HepG2 (cell line): ENCODE data around the gene FKBP8. TPM values are rescaled to one million over a fixed set of nuclear protein-coding genes. Genes with fewer than 3 reads are reported as not detected.
A peak's percentile ranks its signal among the peaks of the same experiment; 100 is the strongest.

Experiments
- ASH2L ChIP-seq: fragments of 300-600, 200-600 bp; sonication (generic); IDR thresholded peaks from 2 replicates; pipeline ENCODE4 v1.7.0; 2017; ENCODE audit warnings: low read depth, mild to moderate bottlenecking, moderate library complexity, mixed read lengths, low read length; ENCODE audit not compliant: insufficient read length
- CHD4 ChIP-seq: fragments of 200-600 bp; sonication (generic); IDR thresholded peaks from 2 replicates; pipeline ENCODE4 v1.7.0; 2017; ENCODE audit warnings: mild to moderate bottlenecking, low read length, borderline replicate concordance
- DNMT3B ChIP-seq: conservative IDR thresholded peaks from 2 replicates; pipeline ENCODE4 v1.6.1; 2016; ENCODE audit warnings: missing biosample characterization, control low read depth
- ETV5 ChIP-seq: IDR thresholded peaks from 2 replicates; pipeline ENCODE4 v1.6.1; 2018; ENCODE audit warnings: missing biosample characterization, missing genetic modification reagents, inconsistent platforms, borderline replicate concordance
- GATAD1 ChIP-seq: IDR thresholded peaks from 2 replicates; pipeline ENCODE4 v1.6.1; 2016; ENCODE audit warnings: missing genetic modification reagents, missing compliant biosample characterization
- GMEB1 ChIP-seq: sonication (generic); formaldehyde crosslinking; IDR thresholded peaks from 2 replicates; pipeline ENCODE4 v1.5.1; 2020; ENCODE audit warnings: missing genetic modification reagents, mild to moderate bottlenecking, borderline replicate concordance
- HOXA7 ChIP-seq: sonication (generic); formaldehyde crosslinking; IDR thresholded peaks from 2 replicates; pipeline ENCODE4 v1.8.1; 2022; ENCODE audit warnings: mild to moderate bottlenecking, missing genetic modification reagents, moderate library complexity
- IKZF4 ChIP-seq: sonication (generic); formaldehyde crosslinking; IDR thresholded peaks from 2 replicates; pipeline ENCODE4 v1.5.1; 2020; ENCODE audit warnings: borderline replicate concordance, mild to moderate bottlenecking, low read depth, missing genetic modification reagents; ENCODE audit errors: not compliant biosample characterization
- MIER2 ChIP-seq: IDR thresholded peaks from 2 replicates; pipeline ENCODE4 v1.6.1; 2016; ENCODE audit warnings: missing biosample characterization, missing genetic modification reagents
- MLLT10 ChIP-seq: sonication (generic); formaldehyde crosslinking; IDR thresholded peaks from 2 replicates; pipeline ENCODE4 v1.4.0; 2020; ENCODE audit warnings: missing genetic modification reagents
- NKX3-1 ChIP-seq: sonication (generic); formaldehyde crosslinking; IDR thresholded peaks from 2 replicates; pipeline ENCODE4 v1.5.0; 2020; ENCODE audit warnings: missing genetic modification reagents
- PAWR ChIP-seq: sonication (generic); formaldehyde crosslinking; IDR thresholded peaks from 2 replicates; pipeline ENCODE4 v1.4.0; 2020; ENCODE audit warnings: missing genetic modification reagents, mild to moderate bottlenecking, borderline replicate concordance
- POGZ ChIP-seq: sonication (generic); formaldehyde crosslinking; IDR thresholded peaks from 2 replicates; pipeline ENCODE4 v1.4.0; 2020; ENCODE audit warnings: mild to moderate bottlenecking, missing genetic modification reagents
- RCOR2 ChIP-seq: IDR thresholded peaks from 2 replicates; pipeline ENCODE4 v1.6.1; 2016; ENCODE audit warnings: missing biosample characterization, missing genetic modification reagents
- TEF ChIP-seq: sonication (generic); formaldehyde crosslinking; IDR thresholded peaks from 2 replicates; pipeline ENCODE4 v1.5.0; 2020; ENCODE audit warnings: missing genetic modification reagents
- TFAP4 ChIP-seq: sonication (generic); IDR thresholded peaks from 2 replicates; pipeline ENCODE4 v1.6.1; 2016; ENCODE audit warnings: low read depth, borderline replicate concordance
- ZMAT3 ChIP-seq: sonication (generic); formaldehyde crosslinking; conservative IDR thresholded peaks from 2 replicates; pipeline ENCODE4 v1.7.0; 2021; ENCODE audit warnings: missing genetic modification reagents
- ZNF282 ChIP-seq: fragments of 450-650 bp; IDR thresholded peaks from 2 replicates; pipeline ENCODE4 v1.6.1; 2018; ENCODE audit not compliant: partially characterized antibody
- ZNF382 ChIP-seq: sonication (generic); formaldehyde crosslinking; IDR thresholded peaks from 2 replicates; pipeline ENCODE4 v1.5.0; 2020; ENCODE audit warnings: missing genetic modification reagents, mild to moderate bottlenecking, borderline replicate concordance
- ZNF564 ChIP-seq: sonication (generic); formaldehyde crosslinking; IDR thresholded peaks from 2 replicates; pipeline ENCODE4 v1.8.1; 2023; ENCODE audit warnings: mild to moderate bottlenecking, missing genetic modification reagents
- ZNF674 ChIP-seq: sonication (generic); formaldehyde crosslinking; IDR thresholded peaks from 2 replicates; pipeline ENCODE4 v1.5.0; 2020; ENCODE audit warnings: low read depth, mild to moderate bottlenecking, missing genetic modification reagents
- ZNF709 ChIP-seq: sonication (generic); formaldehyde crosslinking; IDR thresholded peaks from 2 replicates; pipeline ENCODE4 v1.5.0; 2020; ENCODE audit warnings: mild to moderate bottlenecking, missing genetic modification reagents
- ZNF724P ChIP-seq: sonication (generic); formaldehyde crosslinking; IDR thresholded peaks from 2 replicates; pipeline ENCODE4 v1.8.0; 2022; ENCODE audit warnings: missing genetic modification reagents, borderline replicate concordance
- ZNF740 ChIP-seq: sonication (generic); formaldehyde crosslinking; IDR thresholded peaks from 2 replicates; pipeline ENCODE4 v1.4.0; 2020; ENCODE audit warnings: missing genetic modification reagents
- ZSCAN22 ChIP-seq: sonication (generic); formaldehyde crosslinking; IDR thresholded peaks from 2 replicates; pipeline ENCODE4 v1.4.0; 2020; ENCODE audit warnings: mild to moderate bottlenecking, missing genetic modification reagents
- ZUFSP ChIP-seq: sonication (generic); formaldehyde crosslinking; IDR thresholded peaks from 2 replicates; pipeline ENCODE4 v1.9.0; 2021; ENCODE audit warnings: missing genetic modification reagents, mild to moderate bottlenecking, borderline replicate concordance
- polyA plus RNA-seq, 8 experiments: library from polyadenylated mRNA; depleted of rRNA in 3 of 8; stranded (reverse) in 7 of 8; unstranded in 1 of 8; fragments of >200 nt; fragmentation: Illumina TruSeq in 4 of 8; extraction: Trizol in 4 of 8; gene quantifications; 2 replicates each; pipeline versions ENCODE4 v1.2.1 to v1.2.3, GENCODE V29; 2011 to 2016; ENCODE audit warnings: low read depth in 4 of 8, missing spikeins in 1 of 8, mixed read lengths in 1 of 8; ENCODE audit not compliant: insufficient read depth in 1 of 8
- total RNA-seq, 5 experiments: library from RNA; depleted of rRNA; stranded (reverse); fragments of >200 nt; fragmentation: Illumina TruSeq; extraction: Trizol; gene quantifications; 2 replicates each; pipeline ENCODE4 v1.2.3, GENCODE V29; 2016; ENCODE audit warnings: low read depth in 1 of 5

The FKBP8 gene
- total and polyA plus RNA-seq, 2 of the 13 experiments (the other 11 are each of a cell fraction or from before 2014, with no cell fraction given) = 81.7 to 93.9 TPM

- TF ChIP-seq ZNF674 (CRISPR knock-in tag) (no peak), ZUFSP (no peak), GMEB1 (CRISPR knock-in tag) (peak; percentile 99), PAWR (CRISPR knock-in tag) (no peak; the same call in 1 of the 2 replicates), DNMT3B (CRISPR knock-in tag) (peak; percentile 35), MLLT10 (no peak), GATAD1 (CRISPR knock-in tag) (peak; percentile 94), ZNF382 (CRISPR knock-in tag) (no peak), RCOR2 (peak; percentile 50; the same call in 1 of the 2 replicates), ASH2L (peak; percentile 80), POGZ (CRISPR knock-in tag) (peak; percentile 91), MIER2 (peak; percentile 59; the same call in 1 of the 2 replicates), HOXA7 (CRISPR knock-in tag) (no peak), ZMAT3 (peak; percentile 61), IKZF4 (CRISPR knock-in tag) (no peak), TFAP4 (peak; percentile 65; the same call in 1 of the 2 replicates), ZNF282 (no peak), CHD4 (no peak), ZNF564 (CRISPR knock-in tag) (peak; percentile 92), TEF (no peak), ZNF740 (CRISPR knock-in tag) (no peak), ZSCAN22 (CRISPR knock-in tag) (no peak), NKX3-1 (no peak), ZNF709 (peak; percentile 68), ZNF724P (no peak), ETV5 (CRISPR knock-in tag) (peak; percentile 98)
Measured at GRCh38 chr19:18571564-18572344, 28.4 kb upstream of the FKBP8 start, which contains the start of gene UBA52 (continued).
